HepG2 (cell line): ENCODE data around the gene ADAMTS18. TPM values are rescaled to one million over a fixed set of nuclear protein-coding genes. Genes with fewer than 3 reads are reported as not detected.
A peak's percentile ranks its signal among the peaks of the same experiment; 100 is the strongest.
"Not testable (repeated sequence)": the region's sequence is repeated elsewhere in the genome, so short reads cannot be mapped to it uniquely, and the experiment has no call there.

ENCODE experiments used
- ATAC-seq: fragments of 200-7000 bp; cut with Tn5 transposase; 3 replicates; pipeline ENCODE4 v1.9.1; 2020; ENCODE audit warnings: mild to moderate bottlenecking, moderate library complexity
- BruUV-seq: library from RNA; stranded (reverse); fragments of 400-500 nt; replicated peaks from 2 replicates; lab custom pipeline; 2021; lab: Mats Ljungman, UMichigan
- CTCF ChIA-PET: fragments of 300-600 bp; formaldehyde crosslinking; extraction: SDS; loops from one replicate; lab custom pipeline; 2021; ENCODE audit warnings: low total read pairs, inconsistent platforms, low intra/inter-chr PET ratio; lab: Yijun Ruan, JAX
- POLR2A ChIA-PET: fragments of 350-600 bp; sonication (Branson Sonifier 250); formaldehyde crosslinking; loops from one replicate; lab custom pipeline; 2020; ENCODE audit warnings: antibody characterized with exemption, inconsistent platforms; lab: Yijun Ruan, JAX
- DNase-seq: peaks from one replicate; pipeline ENCODE4 v3.0.0-alpha.2; 2015; ENCODE audit warnings: low spot score
- FAIRE-seq: peaks from 3 replicates; lab custom pipeline; 2011; peaks lifted over from hg19 to GRCh38; lab: Jason Lieb, UNC
- H2AFZ ChIP-seq: one replicate; pipeline ENCODE4 v1.6.1; 2011; ENCODE audit warnings: low read length, inconsistent platforms
- H3K27ac ChIP-seq: fragments of 300-600 bp; 3 replicates; pipeline ENCODE4 v1.8.0; 2011; ENCODE audit warnings: mixed run types, mild to moderate bottlenecking, mixed read lengths, low read length, inconsistent platforms; ENCODE audit not compliant: insufficient read depth; ENCODE audit errors: extremely low read length
- H3K27me3 ChIP-seq, 2 experiments: fragments of 200-600 bp in 1 of 2; 2 replicates in 1 of 2; 3 replicates in 1 of 2; pipeline versions ENCODE4 v1.6.0 to v1.8.0; 2011; ENCODE audit warnings: low read length in 2 of 2, mild to moderate bottlenecking in 2 of 2, moderate library complexity in 2 of 2, inconsistent platforms in 1 of 2; ENCODE audit not compliant: insufficient read depth in 2 of 2, control insufficient read depth in 1 of 2
- H3K36me3 ChIP-seq, 2 experiments: fragments of 200-600 bp in 1 of 2; replicated peaks in 1 of 2; 2 replicates in 1 of 2; 3 replicates in 1 of 2; pipeline versions ENCODE4 v1.5.1 to v1.8.0; 2011; ENCODE audit warnings: low read length in 2 of 2, inconsistent platforms in 1 of 2; ENCODE audit not compliant: insufficient read depth in 2 of 2, control insufficient read depth in 1 of 2
- H3K4me1 ChIP-seq: 2 replicates; pipeline ENCODE4 v1.5.1; 2012; ENCODE audit warnings: low read length, inconsistent platforms; ENCODE audit not compliant: insufficient read depth
- H3K4me2 ChIP-seq: 2 replicates; pipeline ENCODE4 v1.6.0; 2011; ENCODE audit warnings: low read depth, low read length, inconsistent platforms
- H3K4me3 ChIP-seq, 3 experiments: fragments of 200-600 bp in 1 of 3; sonication (generic), shearing (Covaris generic) in 1 of 3; replicated peaks in 1 of 3; 2 replicates each; pipeline ENCODE4 v1.5.1; 2011 to 2016; ENCODE audit warnings: low read length in 3 of 3, inconsistent platforms in 2 of 3, low read depth in 2 of 3, mild to moderate bottlenecking in 2 of 3, control low read depth in 1 of 3, mixed read lengths in 1 of 3; ENCODE audit not compliant: insufficient read depth in 1 of 3
- H3K79me2 ChIP-seq: one replicate; pipeline ENCODE4 v1.6.1; 2011; ENCODE audit warnings: low read length, inconsistent platforms; ENCODE audit not compliant: insufficient read depth
- H3K9ac ChIP-seq: 2 replicates; pipeline ENCODE4 v1.6.0; 2011; ENCODE audit warnings: mild to moderate bottlenecking, low read depth, low read length, inconsistent platforms; ENCODE audit not compliant: insufficient read depth
- H3K9me3 ChIP-seq: 2 replicates; pipeline ENCODE4 v1.5.1; 2012; ENCODE audit warnings: mild to moderate bottlenecking, low read length
- H4K20me1 ChIP-seq: 2 replicates; pipeline ENCODE4 v1.6.0; 2011; ENCODE audit warnings: inconsistent platforms, mild to moderate bottlenecking, low read length, moderate library complexity; ENCODE audit not compliant: insufficient read depth
- ELF3 ChIP-seq: IDR thresholded peaks from 2 replicates; pipeline ENCODE4 v1.6.1; 2016; ENCODE audit warnings: missing genetic modification reagents, missing compliant biosample characterization
- MAFF ChIP-seq: IDR thresholded peaks from 2 replicates; pipeline ENCODE4 v1.6.1; 2011; ENCODE audit warnings: low read depth, low read length, improper control_type of control experiment
- MAFK ChIP-seq, 2 experiments: IDR thresholded peaks in 1 of 2; conservative IDR thresholded peaks in 1 of 2; 2 replicates each; pipeline ENCODE4 v1.6.1; 2011; ENCODE audit warnings: improper control_type of control experiment in 2 of 2, low read length in 2 of 2
- TBX2 ChIP-seq: sonication (generic); formaldehyde crosslinking; IDR thresholded peaks from 2 replicates; pipeline ENCODE4 v1.5.0; 2020; ENCODE audit warnings: missing genetic modification reagents, mild to moderate bottlenecking, borderline replicate concordance
- ZNF710 ChIP-seq: sonication (generic); formaldehyde crosslinking; IDR thresholded peaks from 2 replicates; pipeline ENCODE4 v1.5.0; 2020; ENCODE audit warnings: mild to moderate bottlenecking, missing genetic modification reagents, borderline replicate concordance
- WGBS: methylation state at CpG from one replicate; pipeline ENCODE4 v1.1.6; 2017; ENCODE audit warnings: low lambda C conversion rate; 5-methylcytosine and 5-hydroxymethylcytosine counted together
- in situ Hi-C: cut with HindIII; loops from 2 replicates; pipeline ENCODE4 v1.10.0; 2017; ENCODE audit warnings: low pct_unique_long_range_greater_than_20kb; ENCODE audit not compliant: extremely low pct_ligation_motif_present
- intact Hi-C: fragments of 100-400 bp; cut with micrococcal nuclease; formaldehyde crosslinking; loops from one replicate; pipeline ENCODE4 v1.10.0; 2022; ENCODE audit not compliant: unreplicated experiment
- polyA plus RNA-seq, 8 experiments: library from polyadenylated mRNA; depleted of rRNA in 3 of 8; stranded (reverse) in 7 of 8; unstranded in 1 of 8; fragments of >200 nt; fragmentation: Illumina TruSeq in 4 of 8; extraction: Trizol in 4 of 8; gene quantifications; 2 replicates each; pipeline versions ENCODE4 v1.2.1 to v1.2.3, GENCODE V29; 2011 to 2016; ENCODE audit warnings: low read depth in 4 of 8, missing spikeins in 1 of 8, mixed read lengths in 1 of 8; ENCODE audit not compliant: insufficient read depth in 1 of 8
- total RNA-seq, 5 experiments: library from RNA; depleted of rRNA; stranded (reverse); fragments of >200 nt; fragmentation: Illumina TruSeq; extraction: Trizol; gene quantifications; 2 replicates each; pipeline ENCODE4 v1.2.3, GENCODE V29; 2016; ENCODE audit warnings: low read depth in 1 of 5

ADAMTS18 gene
- total and polyA plus RNA-seq, 2 of the 13 experiments (the other 11 are each of a cell fraction or from before 2014, with no cell fraction given), result 0.01 TPM; not detected in 1

- TF ChIP-seq ZNF710 (CRISPR knock-in tag) (0 out of 2 replicates have a peak, but pooled peaks have one; percentile 28), ELF3 (CRISPR knock-in tag) (0 out of 2 replicates have a peak, but pooled peaks have one; percentile 19), TBX2 (0 out of 2 replicates have a peak, but pooled peaks have one; percentile 18)
These were observed 163.1 kb downstream of the ADAMTS18 start (continued) for GRCh38 chr16:77271532-77272426.

- H3K27me3 ChIP-seq, DNase-seq, intact Hi-C loops, ATAC-seq, POLR2A ChIA-PET, H2AFZ ChIP-seq, H3K9ac ChIP-seq, BruUV-seq, FAIRE-seq, H3K79me2 ChIP-seq, H4K20me1 ChIP-seq, H3K4me2 ChIP-seq, H3K4me3 ChIP-seq, H3K27ac ChIP-seq, H3K36me3 ChIP-seq, CTCF ChIA-PET, H3K4me1 ChIP-seq, H3K9me3 ChIP-seq, in situ Hi-C loops: not testable (repeated sequence)
- WGBS, result 10% methylated on average over 1 of the region's 1 CpG
- peak; percentile 48; the same call in 1 of the 2 replicates for TF ChIP-seq MAFF
- TF ChIP-seq MAFK (conservative IDR thresholded peaks at IDR 0.05 in 1 of 2, IDR thresholded peaks at IDR 0.05 in 1 of 2; ENCODE audit: low read length in 2 of 2), result peak; percentile 61 to 68
These were observed 168.6 kb downstream of the ADAMTS18 start for GRCh38 chr16:77266185-77266584.
